Liver (tissue), 9 donors: ENCODE measurements around the gene MTA2. TPM values are rescaled to one million over a fixed set of nuclear protein-coding genes. Genes with fewer than 3 reads are reported as not detected.

Experiments used
- DNase-seq: peaks from one replicate; pipeline ENCODE4 v3.0.0-alpha.2; 2017; ENCODE audit warnings: low spot score
- H3K27ac ChIP-seq, 2 donors: one replicate each; pipeline ENCODE4 v1.7.0; 2013; ENCODE audit warnings: inconsistent platforms in 2 of 2, low read length in 2 of 2, control low read depth in 1 of 2, low read depth in 1 of 2, mild to moderate bottlenecking in 1 of 2
- H3K27me3 ChIP-seq, 4 donors: one replicate each; pipeline versions ENCODE4 v1.6.1 to v1.7.0; 2013; ENCODE audit warnings: low read length in 3 of 4, inconsistent platforms in 1 of 4, mild to moderate bottlenecking in 1 of 4, moderate library complexity in 1 of 4; ENCODE audit not compliant: control insufficient read depth in 4 of 4, insufficient read depth in 4 of 4
- H3K36me3 ChIP-seq, 4 donors: one replicate each; pipeline versions ENCODE4 v1.6.1 to v1.7.0; 2013; ENCODE audit warnings: low read length in 3 of 4, mild to moderate bottlenecking in 3 of 4, low read depth in 1 of 4, moderate library complexity in 1 of 4; ENCODE audit not compliant: control insufficient read depth in 4 of 4, insufficient read depth in 3 of 4
- H3K4me1 ChIP-seq, 4 donors: one replicate each; pipeline versions ENCODE4 v1.6.1 to v1.7.0; 2013; ENCODE audit warnings: low read length in 3 of 4, mild to moderate bottlenecking in 3 of 4, moderate library complexity in 1 of 4; ENCODE audit not compliant: control insufficient read depth in 4 of 4, insufficient read depth in 4 of 4
- H3K4me3 ChIP-seq, 3 donors: one replicate each; pipeline versions ENCODE4 v1.6.1 to v1.7.0; 2013; ENCODE audit warnings: low read length in 3 of 3, control low read depth in 1 of 3, low read depth in 1 of 3, mild to moderate bottlenecking in 1 of 3
- H3K9ac ChIP-seq, 2 donors: one replicate each; pipeline ENCODE4 v1.7.0; 2013; ENCODE audit warnings: low read length in 2 of 2, mild to moderate bottlenecking in 2 of 2, moderate library complexity in 2 of 2, control low read depth in 1 of 2, low read depth in 1 of 2
- H3K9me3 ChIP-seq, 4 donors: one replicate each; pipeline versions ENCODE4 v1.6.1 to v1.7.0; 2013; ENCODE audit warnings: low read length in 3 of 4; ENCODE audit not compliant: control insufficient read depth in 4 of 4
- CTCF ChIP-seq: fragments of 150-350 bp; IDR thresholded peaks from 2 replicates; pipeline ENCODE4 v1.5.1; 2017; ENCODE audit warnings: improper control_type of control experiment, low read depth, low read length; ENCODE audit not compliant: missing input control
- EGR1 ChIP-seq, 2 donors: IDR thresholded peaks; 2 replicates each; pipeline ENCODE4 v1.6.1; 2016 to 2018; ENCODE audit warnings: antibody characterized with exemption in 2 of 2, low read depth in 2 of 2
- FOXA1 ChIP-seq: IDR thresholded peaks from 2 replicates; pipeline ENCODE4 v1.6.1; 2016; ENCODE audit warnings: antibody characterized with exemption
- FOXA2 ChIP-seq: IDR thresholded peaks from 2 replicates; pipeline ENCODE4 v1.6.1; 2016; ENCODE audit warnings: antibody characterized with exemption
- GABPA ChIP-seq, 2 donors: IDR thresholded peaks in 1 of 2; conservative IDR thresholded peaks in 1 of 2; 2 replicates each; pipeline ENCODE4 v1.6.1; 2016; ENCODE audit warnings: antibody characterized with exemption in 2 of 2, mild to moderate bottlenecking in 1 of 2, moderate library complexity in 1 of 2
- HNF4A ChIP-seq, 2 donors: conservative IDR thresholded peaks; 2 replicates each; pipeline ENCODE4 v1.6.1; 2016; ENCODE audit warnings: antibody characterized with exemption in 2 of 2, mild to moderate bottlenecking in 2 of 2
- HNF4G ChIP-seq: IDR thresholded peaks from 2 replicates; pipeline ENCODE4 v1.6.1; 2016; ENCODE audit warnings: antibody characterized with exemption
- JUND ChIP-seq, 2 donors: IDR thresholded peaks; 2 replicates each; pipeline ENCODE4 v1.6.1; 2016; ENCODE audit warnings: antibody characterized with exemption in 2 of 2
- MAX ChIP-seq: IDR thresholded peaks from 2 replicates; pipeline ENCODE4 v1.6.1; 2016; ENCODE audit warnings: antibody characterized with exemption
- NR2F2 ChIP-seq: IDR thresholded peaks from 2 replicates; pipeline ENCODE4 v1.6.1; 2016; ENCODE audit warnings: antibody characterized with exemption
- RAD21 ChIP-seq, 2 donors: IDR thresholded peaks; 2 replicates each; pipeline ENCODE4 v1.6.1; 2016; ENCODE audit warnings: antibody characterized with exemption in 2 of 2, mild to moderate bottlenecking in 2 of 2
- RXRA ChIP-seq, 2 donors: IDR thresholded peaks; 2 replicates each; pipeline ENCODE4 v1.6.1; 2017 to 2018; ENCODE audit warnings: antibody characterized with exemption in 2 of 2, mild to moderate bottlenecking in 1 of 2
- SP1 ChIP-seq: IDR thresholded peaks from 2 replicates; pipeline ENCODE4 v1.6.1; 2018; ENCODE audit warnings: antibody characterized with exemption, mild to moderate bottlenecking
- TAF1 ChIP-seq: conservative IDR thresholded peaks from 2 replicates; pipeline ENCODE4 v1.6.1; 2016; ENCODE audit warnings: antibody characterized with exemption, mild to moderate bottlenecking
- YY1 ChIP-seq: IDR thresholded peaks from 2 replicates; pipeline ENCODE4 v1.6.1; 2016; ENCODE audit warnings: antibody characterized with exemption, mild to moderate bottlenecking
- WGBS: extraction: QIAGEN DNeasy Blood & Tissue Kit; methylation state at CpG from one replicate; pipeline ENCODE4 v1.1.7; 2013; 5-methylcytosine and 5-hydroxymethylcytosine counted together
- polyA plus RNA-seq, 2 donors: library from polyadenylated mRNA; stranded (reverse) in 1 of 2; unstranded in 1 of 2; fragments of 200-250 nt in 1 of 2; fragments of >200 nt in 1 of 2; fragmentation: Nextera tagmentation in 1 of 2; extraction: Ambion mirVana in 1 of 2; gene quantifications; one replicate each; pipeline versions ENCODE4 v1.2.1 to v1.2.3, GENCODE V29; 2013 to 2015
- total RNA-seq, 2 donors: library from RNA; depleted of rRNA; stranded (reverse); fragments of >200 nt; gene quantifications; one replicate each; pipeline ENCODE4 v1.2.3, GENCODE V29; 2014
- TF ChIP-seq, protein P1 (sequence below): IDR thresholded peaks from 2 replicates; pipeline ENCODE4 v1.6.1; 2016; ENCODE audit warnings: antibody characterized with exemption, mild to moderate bottlenecking
- TF ChIP-seq, protein P2 (sequence below): IDR thresholded peaks from 2 replicates; pipeline ENCODE4 v1.6.1; 2016; ENCODE audit warnings: antibody characterized with exemption
- TF ChIP-seq, protein P3 (sequence below): IDR thresholded peaks from 2 replicates; pipeline ENCODE4 v1.6.1; 2016; ENCODE audit warnings: antibody characterized with exemption
- donor health status: healthy.
- donor health status: healthy.
- donor health status: healthy.
- donor health status: healthy.
- donor health status: healthy.

The MTA2 gene
- total and polyA plus RNA-seq, 4 donors, result 4.4 to 55.3 (median 32.3) TPM

DNA sequence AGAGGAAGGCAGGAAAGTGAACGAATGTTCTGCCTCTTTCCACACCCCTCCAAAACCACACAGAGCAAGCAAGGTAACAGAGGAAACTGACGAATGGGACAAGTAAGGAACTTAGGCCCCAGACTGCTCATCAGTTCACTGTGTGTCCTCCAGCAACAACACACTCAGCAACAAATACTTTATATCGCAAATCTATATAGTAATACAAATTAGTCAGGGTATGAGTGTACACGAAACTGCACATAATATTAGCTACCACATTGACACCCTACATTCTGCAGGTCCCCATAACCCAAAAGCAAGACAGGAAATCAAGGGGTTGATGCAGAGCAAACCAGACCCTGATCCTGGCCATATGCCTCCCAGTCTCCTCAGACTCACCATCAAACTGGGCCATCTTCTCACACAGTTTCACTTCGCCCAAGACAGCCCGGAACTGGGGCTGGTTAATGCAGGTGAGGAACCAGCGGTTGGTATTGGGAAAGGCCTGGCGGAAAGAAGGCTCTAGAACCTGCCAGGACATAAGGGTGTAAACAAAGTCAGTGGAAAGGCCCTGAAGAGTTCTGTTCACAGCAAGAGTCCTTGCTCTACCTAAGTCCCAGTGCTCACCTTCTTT lies 34.5 kb downstream of the MTA2 start:
- Histone ChIP-seq H3K9me3 (no peaks in the 10 kb centered on the region), H3K9ac (peak overlapping the region in 1 of 2 donors; percentile 16), H3K27me3 (no peaks in the 10 kb centered on the region), H3K36me3 (peaks cover 13 to 50% (median 41%) of the 10 kb centered on the region in 4 donors), H3K4me3 (no peak overlapping the region), H3K4me1 (peaks cover 1 to 31% (median 21%) of the 10 kb centered on the region in 4 donors), H3K27ac (peak overlapping the region in 1 of 2 donors; percentile 3)
- TF ChIP-seq, protein P1, sequence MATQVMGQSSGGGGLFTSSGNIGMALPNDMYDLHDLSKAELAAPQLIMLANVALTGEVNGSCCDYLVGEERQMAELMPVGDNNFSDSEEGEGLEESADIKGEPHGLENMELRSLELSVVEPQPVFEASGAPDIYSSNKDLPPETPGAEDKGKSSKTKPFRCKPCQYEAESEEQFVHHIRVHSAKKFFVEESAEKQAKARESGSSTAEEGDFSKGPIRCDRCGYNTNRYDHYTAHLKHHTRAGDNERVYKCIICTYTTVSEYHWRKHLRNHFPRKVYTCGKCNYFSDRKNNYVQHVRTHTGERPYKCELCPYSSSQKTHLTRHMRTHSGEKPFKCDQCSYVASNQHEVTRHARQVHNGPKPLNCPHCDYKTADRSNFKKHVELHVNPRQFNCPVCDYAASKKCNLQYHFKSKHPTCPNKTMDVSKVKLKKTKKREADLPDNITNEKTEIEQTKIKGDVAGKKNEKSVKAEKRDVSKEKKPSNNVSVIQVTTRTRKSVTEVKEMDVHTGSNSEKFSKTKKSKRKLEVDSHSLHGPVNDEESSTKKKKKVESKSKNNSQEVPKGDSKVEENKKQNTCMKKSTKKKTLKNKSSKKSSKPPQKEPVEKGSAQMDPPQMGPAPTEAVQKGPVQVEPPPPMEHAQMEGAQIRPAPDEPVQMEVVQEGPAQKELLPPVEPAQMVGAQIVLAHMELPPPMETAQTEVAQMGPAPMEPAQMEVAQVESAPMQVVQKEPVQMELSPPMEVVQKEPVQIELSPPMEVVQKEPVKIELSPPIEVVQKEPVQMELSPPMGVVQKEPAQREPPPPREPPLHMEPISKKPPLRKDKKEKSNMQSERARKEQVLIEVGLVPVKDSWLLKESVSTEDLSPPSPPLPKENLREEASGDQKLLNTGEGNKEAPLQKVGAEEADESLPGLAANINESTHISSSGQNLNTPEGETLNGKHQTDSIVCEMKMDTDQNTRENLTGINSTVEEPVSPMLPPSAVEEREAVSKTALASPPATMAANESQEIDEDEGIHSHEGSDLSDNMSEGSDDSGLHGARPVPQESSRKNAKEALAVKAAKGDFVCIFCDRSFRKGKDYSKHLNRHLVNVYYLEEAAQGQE, result no peak
- TF ChIP-seq NR2F2 (no peak), RXRA (IDR thresholded peaks at IDR 0.05) (no peak), CTCF (no peak), MAX (no peak), GABPA (IDR thresholded peaks at IDR 0.05 in 1 of 2, conservative IDR thresholded peaks at IDR 0.05 in 1 of 2) (no peak), FOXA2 (no peak), FOXA1 (no peak), HNF4G (no peak), TAF1 (no peak), JUND (IDR thresholded peaks at IDR 0.05) (no peak), RAD21 (IDR thresholded peaks at IDR 0.05) (no peak), SP1 (no peak), YY1 (no peak), EGR1 (IDR thresholded peaks at IDR 0.05; ENCODE audit: low read depth in 2 of 2) (no peak), HNF4A (conservative IDR thresholded peaks at IDR 0.05) (no peak)
- TF ChIP-seq, protein P2, sequence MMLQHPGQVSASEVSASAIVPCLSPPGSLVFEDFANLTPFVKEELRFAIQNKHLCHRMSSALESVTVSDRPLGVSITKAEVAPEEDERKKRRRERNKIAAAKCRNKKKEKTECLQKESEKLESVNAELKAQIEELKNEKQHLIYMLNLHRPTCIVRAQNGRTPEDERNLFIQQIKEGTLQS, result no peak
- TF ChIP-seq, protein P3, sequence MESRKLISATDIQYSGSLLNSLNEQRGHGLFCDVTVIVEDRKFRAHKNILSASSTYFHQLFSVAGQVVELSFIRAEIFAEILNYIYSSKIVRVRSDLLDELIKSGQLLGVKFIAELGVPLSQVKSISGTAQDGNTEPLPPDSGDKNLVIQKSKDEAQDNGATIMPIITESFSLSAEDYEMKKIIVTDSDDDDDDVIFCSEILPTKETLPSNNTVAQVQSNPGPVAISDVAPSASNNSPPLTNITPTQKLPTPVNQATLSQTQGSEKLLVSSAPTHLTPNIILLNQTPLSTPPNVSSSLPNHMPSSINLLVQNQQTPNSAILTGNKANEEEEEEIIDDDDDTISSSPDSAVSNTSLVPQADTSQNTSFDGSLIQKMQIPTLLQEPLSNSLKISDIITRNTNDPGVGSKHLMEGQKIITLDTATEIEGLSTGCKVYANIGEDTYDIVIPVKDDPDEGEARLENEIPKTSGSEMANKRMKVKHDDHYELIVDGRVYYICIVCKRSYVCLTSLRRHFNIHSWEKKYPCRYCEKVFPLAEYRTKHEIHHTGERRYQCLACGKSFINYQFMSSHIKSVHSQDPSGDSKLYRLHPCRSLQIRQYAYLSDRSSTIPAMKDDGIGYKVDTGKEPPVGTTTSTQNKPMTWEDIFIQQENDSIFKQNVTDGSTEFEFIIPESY, result no peak
- no peak for DNase-seq
- WGBS, result 79% methylated on average over 8 of the region's 8 CpGs
